RPMI7951 (cell line): ENCODE measurements around the gene FCRL1. TPM values are rescaled to one million over a fixed set of nuclear protein-coding genes. Genes with fewer than 3 reads are reported as not detected.

Source experiments
- total RNA-seq: library from RNA; depleted of rRNA; stranded (reverse); fragments of >200 nt; shearing (Covaris generic); gene quantifications from 2 replicates; pipeline ENCODE4 v1.2.3, GENCODE V29; 2014; rRNA removed

The FCRL1 gene
- total RNA-seq, 1 experiment from 2014 or later: not detected

Other genes starting within 250 kb of the FCRL1 start
- gene FCRL4, start 222.0 kb downstream of the FCRL1 start, total RNA-seq: not detected in 2 replicates
- gene FCRL3, start 119.4 kb downstream of the FCRL1 start, total RNA-seq: not detected in 2 replicates
- gene FCRL2, start 43.0 kb downstream of the FCRL1 start, total RNA-seq: not detected in 2 replicates
- gene CD5L, start 21.7 kb upstream of the FCRL1 start, total RNA-seq: 0.10 and 0.12 TPM in 2 replicates
- 77.3 and 80.8 TPM in 2 replicates for gene KIRREL1, start 173.5 kb upstream of the FCRL1 start, total RNA-seq